ENCODE results near the gene TNFRSF1A.
"Not testable (repeated sequence)": the region's sequence is repeated elsewhere in the genome, so short reads cannot be mapped to it uniquely, and the experiment has no call there.

The TNFRSF1A gene

DNA sequence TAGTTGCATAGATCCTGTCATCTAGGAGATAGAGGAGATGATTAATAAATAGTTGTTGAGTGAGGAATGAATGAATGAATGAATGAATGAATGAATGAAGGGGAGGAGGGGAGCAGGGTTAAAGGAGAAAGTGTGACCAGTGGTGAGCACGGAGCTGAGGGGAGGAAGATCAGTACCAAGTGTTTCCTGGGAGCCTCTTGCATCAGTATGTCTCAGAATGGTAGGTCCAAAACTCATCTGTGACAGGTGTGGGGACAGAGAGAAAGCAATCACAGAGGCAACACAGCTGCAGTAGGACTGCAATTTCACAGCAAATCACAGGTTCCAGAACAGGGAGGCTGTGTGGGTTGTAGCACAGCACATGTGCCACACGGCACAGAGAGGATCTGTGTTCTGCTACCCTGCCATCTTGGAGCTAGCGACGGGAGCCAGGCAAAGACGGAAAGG, 14.5 kb upstream of the TNFRSF1A start:
- no peak for DNase-seq (ENCODE audit: low spot score)

DNA sequence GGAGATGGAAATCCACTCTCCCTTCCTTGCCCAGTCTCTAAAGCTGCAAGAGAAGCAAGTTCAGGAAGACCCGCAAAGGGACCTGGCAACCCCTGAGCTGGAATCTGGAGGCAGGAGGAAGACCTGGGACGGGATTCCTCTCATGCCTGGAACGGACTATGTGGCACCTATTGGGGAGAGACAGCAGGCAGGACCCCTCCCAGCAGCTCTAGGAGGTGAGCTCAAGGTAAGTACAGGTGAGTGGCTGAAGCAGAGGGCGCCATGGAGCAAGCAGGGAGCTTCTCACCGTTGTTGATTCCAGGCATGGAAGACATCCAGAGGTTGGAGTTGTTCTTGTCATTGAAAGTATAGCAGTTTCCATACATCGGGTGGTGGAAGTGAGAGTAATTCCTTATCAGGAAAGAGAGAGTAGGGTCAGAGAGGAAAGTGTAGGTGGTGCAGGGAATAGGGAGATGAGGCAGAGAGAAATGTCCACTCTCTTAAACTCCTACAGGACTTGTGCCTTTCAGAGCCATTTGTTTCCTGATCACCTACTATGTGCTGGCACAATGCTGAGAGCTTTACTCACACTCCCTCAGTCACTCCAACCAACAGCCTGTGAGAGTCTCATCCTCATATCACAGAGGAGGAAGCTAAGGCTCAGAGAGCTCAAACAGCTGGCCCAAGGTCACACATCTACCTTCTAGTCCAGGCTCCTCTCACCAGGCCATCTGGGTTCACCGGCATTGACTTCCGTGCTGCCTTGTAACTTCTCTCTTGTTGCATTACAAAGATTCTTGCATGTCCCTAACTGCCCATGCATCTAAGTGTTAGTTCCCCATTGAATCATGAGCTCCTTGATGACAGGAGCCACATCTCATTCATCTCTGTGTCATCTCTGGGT, 13.9 kb upstream of the TNFRSF1A start:
- DNase-seq (ENCODE audit: low spot score): no peak

DNA sequence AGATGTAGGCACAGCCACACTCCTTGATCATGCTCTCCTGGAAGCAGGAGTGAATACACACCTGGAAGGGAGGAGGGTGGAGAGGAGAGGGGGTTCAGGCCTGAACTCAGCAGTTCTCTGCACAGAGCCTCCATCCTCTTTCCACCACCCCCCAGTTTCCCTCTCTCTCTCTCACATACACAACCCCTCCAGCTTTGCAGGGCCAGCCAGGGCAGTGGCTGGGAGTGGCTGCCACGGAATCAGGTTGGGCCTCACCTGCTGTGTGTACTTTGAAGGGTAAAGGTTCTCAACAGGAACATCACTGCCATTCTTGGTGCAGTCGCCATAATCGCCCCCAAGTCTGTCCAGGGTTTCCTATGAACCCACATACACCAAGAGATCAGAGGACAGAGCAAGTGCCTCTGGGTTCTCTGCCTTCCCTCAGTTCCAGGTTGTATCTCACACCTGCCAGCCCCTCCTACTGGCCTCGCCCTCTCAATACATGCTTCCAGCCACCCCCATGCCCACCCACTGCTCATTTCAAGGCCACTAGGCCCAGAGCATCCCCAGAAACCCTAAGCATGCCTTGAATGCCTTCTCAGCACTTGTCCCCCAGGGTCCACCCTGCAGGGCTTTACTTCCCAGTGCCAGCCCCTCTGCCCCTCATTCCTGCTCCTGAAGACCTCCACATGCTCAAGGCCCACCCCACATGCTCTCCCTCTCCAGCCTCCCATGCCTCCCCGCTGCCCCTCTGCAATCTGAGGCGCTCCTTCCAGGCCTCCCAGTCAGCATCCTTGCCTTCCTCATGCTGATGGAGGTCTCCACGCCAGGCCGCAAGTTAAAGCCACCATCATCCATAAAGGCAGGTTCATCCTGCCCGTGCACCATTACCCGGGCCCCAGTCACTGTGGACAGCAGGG, 12.9 kb upstream of the TNFRSF1A start:
- no peak for DNase-seq (ENCODE audit: low spot score)

DNA sequence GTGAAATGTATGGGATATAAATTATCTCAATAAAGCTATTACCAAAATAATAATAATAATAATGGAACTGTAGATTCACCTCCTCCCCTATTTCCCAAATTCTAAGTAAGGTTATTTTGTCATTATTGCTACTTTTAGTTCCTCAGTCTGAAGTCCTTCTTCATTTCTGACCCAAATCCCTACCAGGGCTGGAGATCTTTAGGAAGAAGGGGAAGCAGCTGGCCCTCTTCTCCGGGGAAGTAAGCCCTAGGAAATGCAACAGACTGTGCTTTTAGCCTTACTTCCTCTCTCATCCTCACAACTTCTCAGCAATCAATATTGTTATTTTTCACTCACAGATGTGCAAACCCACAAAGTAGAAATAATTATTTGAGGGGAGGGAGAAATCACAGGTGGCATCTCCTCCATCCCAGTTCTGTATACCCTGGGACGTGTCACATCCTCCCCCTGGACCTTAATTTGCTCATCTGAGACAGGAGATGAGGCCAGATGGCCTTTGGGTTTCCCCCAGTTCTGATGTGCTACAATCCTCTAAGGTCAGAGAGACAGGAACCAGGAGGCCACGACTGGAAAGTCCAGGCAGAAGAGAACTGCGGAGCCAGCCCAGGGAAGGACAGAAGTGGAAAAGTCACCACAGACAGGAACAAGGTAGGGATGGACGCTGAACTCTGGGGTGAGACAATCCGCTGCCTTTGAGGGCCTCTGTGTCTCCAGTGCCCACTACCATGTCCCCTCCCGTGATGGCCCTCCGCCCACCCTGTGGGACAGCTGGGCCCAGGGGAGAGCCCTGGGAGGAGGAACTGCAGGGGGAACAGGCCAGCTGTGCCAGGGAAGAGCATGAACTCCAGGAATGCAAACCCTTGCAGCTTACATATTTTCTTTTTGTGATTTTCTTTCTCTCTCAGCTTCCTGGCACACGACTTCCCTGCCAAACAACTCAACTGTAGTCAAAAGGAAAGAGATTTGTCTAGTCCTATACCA, 10.6 kb upstream of the TNFRSF1A start:
- no peak for DNase-seq (ENCODE audit: low spot score)

DNA sequence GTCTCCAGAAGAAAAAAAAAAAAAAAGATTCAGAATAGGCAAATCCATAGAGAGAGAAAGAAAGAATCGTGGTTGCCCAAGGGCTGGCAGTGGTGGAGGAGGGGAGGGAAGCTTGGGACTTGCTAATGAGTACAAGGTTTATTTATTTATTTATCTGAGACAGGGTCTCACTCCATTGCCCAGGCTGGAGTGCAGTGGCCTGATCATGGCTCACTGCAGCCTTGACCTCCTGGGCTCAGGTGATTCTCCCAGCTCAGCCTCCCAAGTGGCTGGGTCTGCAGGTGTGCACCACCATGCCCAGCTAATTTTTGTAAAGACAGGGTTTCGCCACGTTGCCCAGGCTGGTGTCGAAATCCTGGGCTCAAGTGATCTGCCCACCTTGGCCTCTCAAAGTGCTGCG, 9.7 kb upstream of the TNFRSF1A start:
- no peak for DNase-seq (ENCODE audit: low spot score)

DNA sequence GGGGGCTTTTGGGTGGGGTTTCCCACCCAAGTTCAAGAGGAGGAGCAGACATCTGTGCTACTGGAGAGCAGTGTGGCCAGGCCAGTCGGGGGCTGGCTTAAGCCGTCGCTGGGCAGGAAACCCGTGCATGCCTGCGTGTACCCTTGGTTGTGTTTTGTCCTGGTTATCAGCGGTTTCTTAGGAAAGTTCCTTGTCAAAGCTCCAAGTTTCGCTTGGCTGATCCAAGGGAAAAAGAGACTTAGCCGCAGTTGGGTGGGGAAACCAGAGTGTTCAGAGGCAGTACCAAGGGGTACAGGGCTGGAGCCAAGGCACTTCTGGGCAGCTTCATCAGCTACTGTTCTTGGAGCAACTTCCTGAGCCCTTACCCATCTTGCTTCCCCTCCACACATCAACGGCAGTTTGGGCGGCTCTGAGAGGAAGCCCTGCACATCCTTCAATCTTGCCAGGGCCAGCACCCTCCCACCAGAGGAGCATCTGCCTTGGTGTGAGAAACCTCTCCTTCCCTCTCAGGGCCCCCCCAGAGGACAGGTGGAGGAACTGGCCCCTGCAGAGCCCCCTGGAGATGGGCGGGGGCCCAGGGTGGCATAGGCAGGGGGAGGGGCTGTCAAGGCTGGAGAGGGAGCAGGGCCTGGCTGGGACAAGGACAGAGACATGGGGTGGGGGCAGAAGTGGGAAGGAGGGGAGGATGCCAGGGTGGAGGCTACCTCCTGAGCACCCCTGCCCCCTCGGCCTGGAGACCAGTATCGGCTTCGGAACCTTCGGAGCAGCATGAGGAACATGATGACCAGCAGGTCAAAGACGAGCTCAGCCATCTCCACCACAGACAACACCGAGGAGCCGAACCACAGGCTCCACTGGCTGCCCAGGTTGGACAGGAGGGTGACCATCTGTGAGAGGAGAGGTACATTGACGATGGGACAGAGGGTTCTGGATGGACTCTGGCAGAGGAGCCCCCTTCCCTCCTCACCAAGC, 5.8 kb upstream of the TNFRSF1A start:
- no peak for DNase-seq (ENCODE audit: low spot score)

DNA sequence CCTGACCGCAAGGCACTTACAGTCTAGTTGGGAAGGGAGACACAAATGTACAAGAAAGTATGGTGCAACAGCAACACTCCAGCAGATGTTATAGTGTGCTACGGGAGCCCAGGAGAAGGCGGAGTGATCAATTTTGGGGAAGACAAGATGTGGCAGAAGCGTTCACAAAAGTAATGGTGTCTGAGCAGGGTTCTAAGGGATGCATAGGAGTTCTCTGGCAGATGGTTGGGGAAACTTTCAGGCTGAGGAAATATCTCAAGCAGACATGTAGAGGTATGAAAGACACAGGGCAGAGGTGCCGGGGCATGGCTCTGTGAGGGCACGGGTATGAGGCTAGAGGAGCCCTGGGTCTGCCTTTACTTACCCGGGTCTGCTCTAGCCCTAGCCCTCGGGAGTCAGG, 5.1 kb upstream of the TNFRSF1A start:
- no peak for DNase-seq (ENCODE audit: low spot score)

DNA sequence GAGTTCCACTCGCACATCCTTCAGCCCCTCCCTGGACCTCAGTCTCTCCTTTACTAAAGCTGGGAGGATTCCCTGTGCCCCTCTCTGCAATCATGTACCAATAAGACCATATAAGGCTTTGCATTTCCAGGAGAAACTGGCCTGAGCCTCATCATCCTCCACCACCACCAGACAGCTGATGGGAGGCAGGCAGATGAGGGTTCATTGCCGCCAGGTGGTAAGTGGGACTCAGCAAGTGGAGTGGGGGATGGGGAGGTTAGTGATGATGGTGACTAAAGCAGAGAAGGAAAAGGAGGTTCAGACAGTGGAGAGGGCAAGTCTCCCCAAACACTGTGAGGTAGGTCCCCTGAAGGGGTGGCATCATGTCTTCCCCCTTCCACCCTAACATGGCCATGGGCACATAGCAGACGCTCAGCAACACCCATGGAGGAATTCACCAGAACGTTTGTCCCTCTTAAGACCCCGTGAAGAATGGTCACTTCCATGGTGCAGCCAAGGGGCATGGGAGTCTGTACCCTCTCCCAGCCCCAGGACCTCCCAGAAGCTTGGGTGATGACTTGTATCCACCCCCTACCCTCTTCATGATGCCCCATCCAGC, 4.5 kb upstream of the TNFRSF1A start:
- DNase-seq (ENCODE audit: low spot score): no peak

DNA sequence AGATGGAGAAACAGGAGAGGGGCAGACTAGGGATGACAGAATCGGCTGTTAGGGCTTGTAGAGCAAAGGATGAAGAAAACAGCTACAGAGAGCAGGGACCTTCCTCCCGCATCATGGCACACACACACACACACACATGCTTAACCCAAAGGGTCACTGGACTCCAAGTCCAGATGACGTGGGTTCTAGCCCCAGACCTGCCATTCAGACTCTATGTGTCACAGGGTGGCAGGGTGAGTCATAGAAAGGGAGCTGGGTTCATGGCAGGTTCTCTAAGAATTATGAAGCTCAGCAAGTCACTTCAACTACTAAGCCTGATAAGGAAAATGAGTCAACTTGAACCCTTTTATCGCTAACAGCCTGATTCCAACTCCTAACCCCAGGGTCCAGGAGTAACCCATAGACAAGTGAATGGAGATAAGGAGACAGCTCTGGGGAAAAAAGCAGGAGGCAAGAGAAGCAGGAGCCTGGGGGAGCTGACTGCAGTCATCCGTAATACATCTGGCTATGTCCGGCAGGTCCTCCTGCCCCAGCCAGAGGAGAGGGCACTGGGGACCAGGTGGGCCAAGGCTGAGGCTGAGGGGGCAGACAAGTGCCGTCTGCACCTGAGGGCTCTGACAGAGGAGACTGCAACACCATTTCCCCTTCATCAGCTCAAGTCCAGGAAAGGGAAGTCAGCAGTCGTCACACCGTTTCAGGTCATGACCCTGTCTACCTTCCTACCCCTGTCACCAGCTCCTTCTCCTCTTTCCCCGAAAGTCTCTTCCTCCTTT, 3.6 kb upstream of the TNFRSF1A start:
- no peak for DNase-seq (ENCODE audit: low spot score)

DNA sequence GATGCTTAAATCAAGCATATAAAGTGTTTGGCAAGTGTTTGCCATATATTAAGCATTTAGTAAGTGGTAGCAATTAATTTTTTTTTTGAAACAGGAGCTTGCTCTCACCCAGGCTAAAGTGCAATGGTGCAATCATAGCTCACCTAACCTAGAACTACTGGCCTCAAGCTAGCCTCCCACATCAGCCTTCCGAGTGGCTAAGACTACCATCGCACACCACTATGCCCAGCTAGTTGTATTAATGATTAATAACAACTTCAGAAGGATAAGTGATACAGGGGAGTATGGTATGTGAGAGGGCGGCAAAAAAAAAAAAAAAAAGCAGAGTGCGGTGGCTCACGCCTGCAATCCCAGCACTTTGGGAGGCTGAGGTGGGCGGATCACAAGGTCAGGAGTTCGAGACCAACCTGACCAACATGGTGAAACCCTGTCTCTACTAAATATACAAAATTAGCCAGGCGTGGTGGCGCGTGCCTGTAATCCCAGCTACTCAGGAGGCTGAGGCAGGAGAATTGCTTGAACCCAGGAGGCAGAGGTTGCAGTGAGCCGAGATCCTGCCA, 2.3 kb upstream of the TNFRSF1A start:
- DNase-seq (ENCODE audit: low spot score): not testable (repeated sequence)

DNA sequence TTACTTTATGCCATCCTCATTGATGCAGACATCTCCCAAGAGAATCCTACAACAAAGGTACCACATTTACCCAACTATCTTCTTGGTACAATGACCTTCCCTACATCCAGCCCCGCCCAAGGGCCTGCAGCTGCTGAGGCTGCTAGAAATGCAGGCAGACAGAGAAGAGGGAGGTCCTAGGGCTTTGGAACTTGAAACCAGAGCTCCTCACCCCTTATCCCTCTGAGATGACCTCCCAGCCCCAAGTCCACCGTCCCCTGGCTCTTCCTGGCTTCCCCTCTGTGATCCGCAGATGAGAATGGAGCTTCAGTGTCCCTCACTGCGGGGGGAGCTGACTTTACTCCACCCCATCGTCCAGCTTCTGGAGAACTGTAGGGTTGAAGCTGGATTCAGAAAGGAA, 1.6 kb upstream of the TNFRSF1A start:
- DNase-seq (ENCODE audit: low spot score): no peak

DNA sequence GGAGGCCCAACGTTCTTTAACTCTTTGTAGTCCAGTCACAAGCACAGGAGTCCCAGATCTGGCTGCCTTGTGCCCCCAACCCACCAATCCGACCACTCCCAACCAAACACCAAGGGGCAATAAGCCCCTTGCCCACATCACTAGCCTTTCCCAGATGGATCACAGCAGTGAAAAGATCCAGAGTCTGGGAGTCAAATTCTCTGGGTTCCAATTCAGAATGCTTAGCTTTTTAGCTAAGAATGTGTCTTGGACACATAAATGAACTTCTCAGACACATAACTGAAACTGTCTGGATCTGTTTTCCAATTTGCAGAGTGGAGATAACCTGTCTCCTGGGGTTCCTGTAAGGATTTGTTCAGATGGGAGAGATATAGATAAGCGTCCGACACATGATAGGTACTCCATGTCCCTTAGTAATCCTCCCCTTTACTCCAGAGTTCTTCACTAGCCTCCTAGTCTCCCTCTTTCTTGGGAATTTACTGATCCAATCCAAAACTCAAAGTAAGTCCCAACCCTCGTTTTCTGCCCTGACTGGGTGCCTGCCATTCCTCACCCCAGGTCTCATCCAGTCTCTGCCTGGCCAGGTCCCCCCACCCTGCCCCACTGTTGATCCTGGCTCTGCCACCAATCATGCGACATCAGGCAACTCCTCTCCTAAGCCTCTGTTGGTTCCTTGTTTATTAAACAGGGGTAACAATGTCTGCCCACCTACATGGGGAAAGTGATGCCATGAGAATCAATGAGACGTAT, 439 bp upstream of the TNFRSF1A start:
- DNase-seq (ENCODE audit: low spot score): no peak

DNA sequence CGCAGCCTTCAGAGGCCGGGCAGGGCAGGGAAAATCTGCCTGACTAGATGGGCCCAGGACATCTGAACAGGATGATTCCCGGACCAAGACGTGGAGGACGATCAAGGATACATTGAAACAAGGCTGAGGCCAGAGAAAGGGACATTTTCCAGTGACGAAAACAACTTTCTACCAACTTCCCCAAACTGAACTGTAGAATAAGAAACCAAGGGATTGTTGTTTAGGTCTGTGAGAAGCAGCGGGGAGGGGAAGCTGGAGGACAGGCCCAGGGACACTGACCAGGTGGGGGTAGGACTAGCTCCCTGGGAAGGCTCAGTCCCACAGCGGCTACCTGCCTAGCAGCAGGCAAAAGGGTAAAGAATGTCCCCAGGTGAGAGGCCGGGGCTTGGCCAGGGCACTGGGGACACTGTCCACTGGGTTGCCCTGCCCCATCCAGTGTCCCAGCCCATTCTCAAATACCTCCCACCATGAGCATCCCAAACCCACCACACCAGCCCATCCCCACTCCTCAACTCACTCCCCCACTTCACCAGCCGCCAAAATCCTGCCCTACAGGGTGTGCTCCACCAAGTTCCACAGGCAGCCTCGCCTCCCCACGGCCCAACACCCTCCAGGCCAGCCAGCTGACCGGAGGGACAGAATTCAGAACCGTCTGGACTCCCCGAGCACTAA, 995 bp downstream of the TNFRSF1A start:
- DNase-seq (ENCODE audit: low spot score): no peak

DNA sequence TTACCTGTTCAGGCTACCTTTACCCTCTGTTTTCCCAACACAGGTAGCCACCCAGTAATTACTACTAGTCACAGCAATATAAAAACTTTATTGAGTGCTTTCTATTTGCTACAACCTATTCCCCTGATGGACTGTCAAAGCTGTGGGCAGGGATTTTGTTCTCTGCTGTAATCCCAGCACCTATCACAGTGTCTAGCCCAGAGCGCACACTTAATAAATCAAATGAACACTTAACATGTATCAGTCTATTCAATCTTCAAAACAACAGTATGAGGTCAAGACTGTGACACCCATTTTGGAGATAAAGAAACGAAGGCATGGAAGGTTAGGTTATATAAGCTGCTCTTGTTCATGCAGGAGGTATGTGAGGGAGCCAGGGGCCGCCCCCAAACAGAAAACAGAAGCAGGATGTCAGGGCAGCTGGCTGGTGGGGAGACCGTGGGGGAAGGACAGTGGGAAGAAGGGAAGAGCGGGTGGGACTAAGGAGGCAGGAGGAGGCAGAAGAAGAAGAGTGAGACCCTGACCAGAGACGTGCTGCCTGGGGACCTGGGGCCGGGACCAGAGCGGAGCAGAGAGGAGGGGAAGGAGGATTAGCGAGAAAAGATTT, 1.7 kb downstream of the TNFRSF1A start:
- no peak for DNase-seq (ENCODE audit: low spot score)

DNA sequence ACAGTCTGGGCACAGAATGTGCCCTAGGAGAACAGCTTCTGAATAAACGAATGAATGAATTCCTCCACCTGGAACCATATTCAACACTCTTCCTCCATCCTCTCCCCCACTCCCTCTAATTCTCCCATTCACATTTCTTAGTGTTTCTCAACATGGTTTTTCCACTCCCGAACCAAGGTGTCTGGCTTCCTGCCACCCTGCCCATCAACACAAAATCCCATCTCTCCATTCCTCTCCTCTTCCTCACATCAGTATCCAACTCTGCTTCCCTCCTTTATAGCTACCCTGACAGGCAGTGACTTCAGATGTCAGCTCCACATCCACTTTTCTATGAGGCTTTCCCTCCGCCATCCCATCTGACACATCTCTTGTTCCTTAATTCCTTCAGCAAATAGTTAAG, 2.9 kb downstream of the TNFRSF1A start:
- DNase-seq (ENCODE audit: low spot score): no peak

DNA sequence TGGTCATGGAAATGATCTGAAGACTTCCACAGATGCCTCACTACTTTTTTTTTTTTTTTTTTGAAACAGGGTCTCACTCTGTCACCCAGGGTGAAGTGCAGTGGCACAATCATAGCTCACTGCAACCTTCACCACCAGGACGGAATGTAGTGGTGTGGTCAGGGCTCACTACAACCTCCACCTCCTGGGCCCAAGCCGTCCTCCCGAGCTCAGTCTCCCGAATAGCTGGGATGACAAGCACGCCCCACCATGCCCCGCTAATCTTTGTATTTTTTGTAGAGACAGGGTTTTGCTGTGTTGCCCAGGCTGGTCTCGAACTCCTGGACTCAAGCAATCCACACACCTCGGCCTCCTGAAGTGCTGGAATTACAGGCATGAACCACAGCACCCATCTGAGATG, 3.3 kb downstream of the TNFRSF1A start:
- not testable (repeated sequence) for DNase-seq (ENCODE audit: low spot score)

DNA sequence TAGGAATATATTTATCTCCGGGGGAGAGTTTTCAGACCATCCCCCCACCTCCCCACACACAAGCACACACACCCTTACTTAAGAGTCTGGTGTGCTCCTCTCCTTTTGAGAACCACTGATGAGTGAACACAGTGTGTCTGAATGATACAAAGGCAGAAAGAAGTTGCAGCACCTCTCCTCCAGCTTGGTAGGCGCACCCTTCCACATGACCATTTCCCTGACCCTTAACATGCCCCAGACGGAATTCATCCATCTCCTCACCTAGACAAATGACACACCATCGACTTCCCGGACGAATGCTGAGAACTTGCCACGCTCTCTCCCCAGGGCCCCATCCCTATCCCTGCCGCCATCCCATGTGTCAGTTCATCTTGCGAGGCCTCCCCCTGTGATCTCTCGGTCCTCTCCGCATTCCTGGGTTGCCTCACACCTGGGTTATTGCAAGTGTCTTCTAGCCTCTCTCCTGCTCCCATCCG, 3.9 kb downstream of the TNFRSF1A start:
- no peak for DNase-seq (ENCODE audit: low spot score)
